RWPE2 (cell line): ENCODE results near the gene M1AP.
A peak's percentile ranks its signal among the peaks of the same experiment; 100 is the strongest.

Experiments
- ATAC-seq: fragments of 200-7000 bp; cut with Tn5 transposase; 3 replicates; pipeline ENCODE4 v1.9.1; 2021; ENCODE audit warnings: low read depth
- DNase-seq: peaks from one replicate; pipeline ENCODE4 v3.0.0-alpha.2; 2020; ENCODE audit warnings: low spot score
- H3K27ac ChIP-seq: fragments of 450-650 bp; 2 replicates; pipeline ENCODE4 v1.5.1; 2017; ENCODE audit warnings: mild to moderate bottlenecking; ENCODE audit not compliant: poor library complexity, severe bottlenecking
- H3K27me3 ChIP-seq: fragments of 250-450 bp; sonication (Bioruptor Pico); 2 replicates; pipeline ENCODE4 v1.5.1; 2021; ENCODE audit warnings: mild to moderate bottlenecking, moderate library complexity; ENCODE audit not compliant: insufficient read depth, poor library complexity, severe bottlenecking
- H3K36me3 ChIP-seq: fragments of 250-450 bp; sonication (Bioruptor Pico); 2 replicates; pipeline ENCODE4 v1.5.1; 2020; ENCODE audit warnings: low read depth, mild to moderate bottlenecking, moderate library complexity
- H3K4me1 ChIP-seq: fragments of 250-450 bp; sonication (Bioruptor Pico); 2 replicates; pipeline ENCODE4 v1.5.1; 2021; ENCODE audit warnings: mild to moderate bottlenecking, moderate library complexity; ENCODE audit not compliant: insufficient read depth, poor library complexity, severe bottlenecking
- H3K4me3 ChIP-seq: fragments of 250-450 bp; sonication (Bioruptor Pico); 2 replicates; pipeline ENCODE4 v1.5.1; 2021; ENCODE audit warnings: mild to moderate bottlenecking, moderate library complexity; ENCODE audit not compliant: severe bottlenecking
- H3K9me3 ChIP-seq: fragments of 250-450 bp; sonication (Bioruptor Pico); 2 replicates; pipeline ENCODE4 v1.5.1; 2021; ENCODE audit warnings: mild to moderate bottlenecking, moderate library complexity; ENCODE audit not compliant: severe bottlenecking
- CTCF ChIP-seq: fragments of 450-650 bp; IDR thresholded peaks from one replicate; pipeline ENCODE4 v1.5.1; 2017; ENCODE audit warnings: mild to moderate bottlenecking, moderate library complexity; ENCODE audit not compliant: poor library complexity, severe bottlenecking

M1AP gene

GRCh38 chr2:74648009-74648443, at the start of gene M1AP:
Gene M1AP (minus strand): TSS chr2:74648330. CDS start chr2:74640275, 8,055 bp downstream.
- peak; percentile 26 for TF ChIP-seq CTCF
- ATAC-seq = no peak

GRCh38 chr2:74696829-74697228, 48.7 kb upstream of the M1AP start:
- Histone ChIP-seq H3K27me3 (no peaks in the 10 kb centered on the region), H3K4me1 (peaks cover 32% of the 10 kb centered on the region), H3K27ac (no peak overlapping the region), H3K4me3 (no peak overlapping the region), H3K36me3 (no peaks in the 10 kb centered on the region), H3K9me3 (no peaks in the 10 kb centered on the region)
- ATAC-seq = peak; percentile 56
- no peak for DNase-seq
- no peak for TF ChIP-seq CTCF

More at GRCh38 chr2:74648009-74648443, at the start of gene M1AP:
- Histone ChIP-seq H3K4me1 (no peaks in the 10 kb centered on the region), H3K9me3 (no peaks in the 10 kb centered on the region), H3K36me3 (no peaks in the 10 kb centered on the region), H3K4me3 (no peak within 1 kb of the TSS), H3K27ac (no peak within 1 kb of the TSS), H3K27me3 (no peaks in the 10 kb centered on the region)
- DNase-seq = no peak

GRCh38 chr2:74695663-74696062, 47.5 kb upstream of the M1AP start:
- DNase-seq (no peak), ATAC-seq (no peak)
- H3K4me1 ChIP-seq = peaks cover 36% of the 10 kb centered on the region
- H3K4me3 ChIP-seq = no peak overlapping the region
- H3K9me3 ChIP-seq = no peaks in the 10 kb centered on the region
- TF ChIP-seq CTCF = no peak
- H3K36me3 ChIP-seq = no peaks in the 10 kb centered on the region
- H3K27me3 ChIP-seq = no peaks in the 10 kb centered on the region
- H3K27ac ChIP-seq = no peak overlapping the region

- no peaks in the 10 kb centered on the region for H3K27me3 ChIP-seq
- H3K36me3 ChIP-seq = no peaks in the 10 kb centered on the region
- H3K27ac ChIP-seq = no peak overlapping the region
- ATAC-seq (no peak), DNase-seq (no peak)
- H3K9me3 ChIP-seq = no peaks in the 10 kb centered on the region
- peaks cover 36% of the 10 kb centered on the region for H3K4me1 ChIP-seq
- TF ChIP-seq CTCF = no peak
- no peak overlapping the region for H3K4me3 ChIP-seq
Observed at GRCh38 chr2:74694281-74694680, 46.2 kb upstream of the M1AP start.

- ATAC-seq (no peak), DNase-seq (no peak)
- Histone ChIP-seq H3K4me1 (peaks cover 36% of the 10 kb centered on the region), H3K27ac (no peak overlapping the region), H3K4me3 (no peak overlapping the region), H3K9me3 (no peaks in the 10 kb centered on the region), H3K27me3 (no peaks in the 10 kb centered on the region), H3K36me3 (no peaks in the 10 kb centered on the region)
- TF ChIP-seq CTCF = no peak
Observed at GRCh38 chr2:74693668-74694067, 45.5 kb upstream of the M1AP start.
